AG09319 (cell line): ENCODE data around the gene NPIPA3.
"Not testable (repeated sequence)": the region's sequence is repeated elsewhere in the genome, so short reads cannot be mapped to it uniquely, and the experiment has no call there.

Source experiments
- DNase-seq: peaks from one replicate; pipeline ENCODE4 v3.0.0-alpha.2; 2010; ENCODE audit warnings: low read depth; ENCODE audit errors: extremely low read depth
- TF ChIP-seq, protein P1 (sequence below): IDR thresholded peaks from 2 replicates; pipeline ENCODE4 v1.5.1; 2011; ENCODE audit warnings: low read depth, mild to moderate bottlenecking, inconsistent platforms, low read length, moderate library complexity

NPIPA3 gene

GRCh38 chr16:14703156-14704011 lies at the start of gene NPIPA3:
Gene NPIPA3, plus strand, starts transcription at chr16:14703411. Its CDS starts 5,533 bp downstream, at chr16:14708944.
- not testable (repeated sequence) for DNase-seq

DNA sequence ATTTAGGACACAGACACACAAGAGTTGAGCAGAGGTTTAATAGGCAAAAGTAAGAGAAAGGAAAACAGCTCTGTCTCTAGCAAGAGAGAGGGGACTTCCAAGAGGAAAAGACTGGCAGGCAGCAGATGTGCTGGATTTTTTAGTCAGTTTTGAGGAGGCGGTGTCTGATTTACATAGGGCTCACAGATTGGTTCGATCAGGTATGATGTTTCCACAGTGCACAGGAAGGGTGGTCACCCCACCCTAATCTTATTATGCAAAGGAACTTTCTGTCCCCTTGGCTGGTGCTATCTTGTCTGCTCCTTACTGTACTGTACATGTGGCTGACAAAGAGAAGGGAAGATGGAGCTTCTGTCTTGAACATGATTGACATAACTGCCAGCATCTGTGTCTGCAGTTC lies 45.1 kb upstream of the NPIPA3 start:
- TF ChIP-seq, protein P1, sequence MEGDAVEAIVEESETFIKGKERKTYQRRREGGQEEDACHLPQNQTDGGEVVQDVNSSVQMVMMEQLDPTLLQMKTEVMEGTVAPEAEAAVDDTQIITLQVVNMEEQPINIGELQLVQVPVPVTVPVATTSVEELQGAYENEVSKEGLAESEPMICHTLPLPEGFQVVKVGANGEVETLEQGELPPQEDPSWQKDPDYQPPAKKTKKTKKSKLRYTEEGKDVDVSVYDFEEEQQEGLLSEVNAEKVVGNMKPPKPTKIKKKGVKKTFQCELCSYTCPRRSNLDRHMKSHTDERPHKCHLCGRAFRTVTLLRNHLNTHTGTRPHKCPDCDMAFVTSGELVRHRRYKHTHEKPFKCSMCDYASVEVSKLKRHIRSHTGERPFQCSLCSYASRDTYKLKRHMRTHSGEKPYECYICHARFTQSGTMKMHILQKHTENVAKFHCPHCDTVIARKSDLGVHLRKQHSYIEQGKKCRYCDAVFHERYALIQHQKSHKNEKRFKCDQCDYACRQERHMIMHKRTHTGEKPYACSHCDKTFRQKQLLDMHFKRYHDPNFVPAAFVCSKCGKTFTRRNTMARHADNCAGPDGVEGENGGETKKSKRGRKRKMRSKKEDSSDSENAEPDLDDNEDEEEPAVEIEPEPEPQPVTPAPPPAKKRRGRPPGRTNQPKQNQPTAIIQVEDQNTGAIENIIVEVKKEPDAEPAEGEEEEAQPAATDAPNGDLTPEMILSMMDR: no peak
- no peak for DNase-seq

- no peak for DNase-seq
- TF ChIP-seq, protein P1: no peak
Measured at GRCh38 chr16:14667347-14668266, 35.6 kb upstream of the NPIPA3 start.

DNA sequence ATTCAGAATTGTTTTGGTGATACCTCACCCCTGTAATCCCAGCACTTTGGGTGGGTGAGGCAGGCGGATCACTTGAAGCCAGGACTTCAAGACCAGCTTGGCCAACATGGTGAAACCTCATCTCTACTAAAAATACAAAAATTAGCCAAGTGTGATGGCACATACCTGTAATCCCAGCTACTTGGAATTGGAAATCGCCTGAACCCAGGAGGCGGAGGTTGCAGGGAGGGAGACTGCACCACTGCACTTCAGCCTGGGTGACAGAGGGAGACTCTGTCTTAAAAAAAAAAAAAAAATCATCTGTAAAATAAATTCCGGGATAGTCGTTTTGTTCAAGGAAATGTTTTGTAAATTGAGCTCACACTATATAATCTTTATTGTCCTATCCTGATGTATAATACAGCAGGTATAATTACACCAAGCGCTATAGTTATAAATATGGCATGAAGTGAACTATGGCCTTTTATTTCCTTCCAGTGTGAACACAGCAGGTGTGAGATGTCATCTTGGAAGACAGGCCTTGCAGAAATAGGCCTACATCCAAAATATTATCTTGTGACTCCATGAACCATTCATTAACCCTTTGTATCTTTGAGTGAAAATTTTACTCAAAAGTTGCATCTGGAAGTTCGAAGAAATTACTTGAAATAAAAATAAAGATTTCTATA lies 34.5 kb upstream of the NPIPA3 start:
- no peak for DNase-seq
- TF ChIP-seq, protein P1: no peak

DNA sequence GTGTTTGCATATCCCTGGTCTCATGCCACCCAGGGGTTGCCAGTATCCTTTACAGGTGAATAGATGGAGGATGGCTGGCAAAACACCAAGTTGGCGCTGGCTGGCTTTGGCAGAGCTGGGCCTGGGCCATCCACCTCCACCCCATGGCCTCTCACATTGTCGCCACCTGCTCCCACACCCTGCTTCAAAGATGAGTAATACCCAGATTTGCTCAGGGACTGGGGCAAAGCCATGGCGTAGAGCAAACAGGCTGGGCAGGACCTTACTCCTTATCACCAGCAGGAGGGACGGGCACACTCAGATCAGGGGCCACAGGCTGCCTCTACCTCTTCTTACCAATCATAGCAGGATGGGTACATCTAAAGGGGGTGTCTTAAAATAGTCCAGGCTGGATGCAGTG lies 33.4 kb upstream of the NPIPA3 start:
- DNase-seq: no peak
- TF ChIP-seq, protein P1: no peak

DNA sequence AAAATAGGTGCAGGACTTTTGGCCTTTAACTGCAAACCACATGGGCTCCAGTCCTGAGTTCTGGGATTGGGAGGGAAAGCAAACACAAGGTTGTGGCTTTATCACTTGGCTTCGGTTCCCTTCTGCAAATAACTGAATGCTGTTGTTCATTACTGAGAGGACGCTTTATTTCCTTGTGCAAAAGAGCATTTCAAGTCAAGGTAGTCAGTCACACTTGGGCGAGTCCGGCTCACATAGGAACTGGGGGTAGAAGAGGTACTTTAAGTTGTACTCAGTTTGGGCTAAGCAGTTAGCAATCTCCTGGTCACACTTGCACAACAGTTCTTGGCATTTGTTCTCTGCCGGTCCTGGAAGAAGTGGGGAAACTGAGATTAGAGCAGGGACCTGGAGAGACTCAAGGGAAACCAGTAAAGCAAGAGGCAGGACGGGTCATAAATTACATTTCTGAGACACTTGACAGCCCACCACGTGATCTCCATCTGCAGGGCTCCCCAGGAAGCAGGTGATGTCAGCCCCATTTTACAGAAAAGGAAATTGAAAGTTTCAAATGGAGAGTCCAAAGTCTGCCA lies 30.7 kb upstream of the NPIPA3 start:
- no peak for DNase-seq
- TF ChIP-seq, protein P1: no peak

DNA sequence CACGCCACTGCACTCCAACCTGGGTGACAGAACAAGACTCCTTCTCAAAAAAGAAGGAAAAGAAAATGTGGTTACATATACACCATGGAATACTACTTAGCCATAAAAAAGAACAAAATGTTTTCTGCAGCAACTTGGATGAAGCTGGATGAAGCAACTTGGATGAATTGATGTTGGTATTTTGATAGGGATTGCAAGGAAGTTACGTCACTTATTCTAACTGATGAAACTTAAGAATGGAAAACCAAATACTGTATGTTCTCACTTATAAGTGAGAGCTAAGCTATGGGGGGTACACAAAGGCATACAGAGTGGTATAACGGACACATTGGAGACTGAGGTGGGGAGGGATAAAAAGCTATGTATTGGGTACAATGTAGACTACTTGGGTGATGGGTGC lies 26.6 kb upstream of the NPIPA3 start:
- TF ChIP-seq, protein P1: no peak
- no peak for DNase-seq
